Tibial nerve (tissue), 3 donors: ENCODE data around the gene NFASC.

Experiments used
- CTCF ChIP-seq, 5 experiments: fragments of 200-600 bp in 3 of 5; fragments of 450-650 bp in 2 of 5; sonication (generic) in 3 of 5; IDR thresholded peaks; one replicate each; pipeline ENCODE4 v1.5.1; 2016 to 2019; ENCODE audit warnings: antibody characterized with exemption in 5 of 5, mild to moderate bottlenecking in 3 of 5, moderate library complexity in 2 of 5
- POLR2A ChIP-seq, 2 donors: fragments of 450-650 bp; IDR thresholded peaks; one replicate each; pipeline ENCODE4 v1.6.1; 2017; ENCODE audit warnings: antibody characterized with exemption in 2 of 2, mild to moderate bottlenecking in 2 of 2, moderate library complexity in 2 of 2

GRCh38 chr1:204990059-204990664 lies 119.5 kb downstream of the NFASC start:
- TF ChIP-seq CTCF (IDR thresholded peaks at IDR 0.05) (no peak), POLR2A (IDR thresholded peaks at IDR 0.05) (no peak)
